DND-41 (cell line): Measurements from ENCODE around the gene SSR4.

ENCODE experiments used
- ATAC-seq: fragments of 200-7000 bp; cut with Tn5 transposase; 3 replicates; pipeline ENCODE4 v1.9.1; 2021; ENCODE audit warnings: low read depth; ENCODE audit not compliant: insufficient read depth
- DNase-seq: peaks from one replicate; pipeline ENCODE4 v3.0.0-alpha.2; 2020
- H2AFZ ChIP-seq: 2 replicates; pipeline ENCODE4 v1.6.0; 2012; ENCODE audit warnings: low read depth, low read length
- H3K27ac ChIP-seq: 2 replicates; pipeline ENCODE4 v1.5.1; 2012; ENCODE audit warnings: low read length, inconsistent platforms
- H3K27me3 ChIP-seq: fragments of 200-600 bp; sonication (generic); 2 replicates; pipeline ENCODE4 v1.6.0; 2012; ENCODE audit warnings: low read length, mild to moderate bottlenecking, inconsistent platforms; ENCODE audit not compliant: insufficient read depth, poor library complexity
- H3K36me3 ChIP-seq: 2 replicates; pipeline ENCODE4 v1.5.1; 2012; ENCODE audit warnings: low read length, inconsistent platforms; ENCODE audit not compliant: insufficient read depth
- H3K4me1 ChIP-seq: 2 replicates; pipeline ENCODE4 v1.5.1; 2012; ENCODE audit warnings: mild to moderate bottlenecking, low read length; ENCODE audit not compliant: insufficient read depth
- H3K4me2 ChIP-seq: 2 replicates; pipeline ENCODE4 v1.6.0; 2012; ENCODE audit warnings: mild to moderate bottlenecking, moderate library complexity, low read length, inconsistent platforms; ENCODE audit not compliant: insufficient read depth
- H3K4me3 ChIP-seq, 2 experiments: fragments of 200-600 bp in 1 of 2; shearing (Covaris generic) in 1 of 2; 2 replicates each; pipeline ENCODE4 v1.5.1; 2012 to 2016; ENCODE audit warnings: inconsistent platforms in 2 of 2, low read length in 2 of 2, mild to moderate bottlenecking in 2 of 2, low read depth in 1 of 2, moderate library complexity in 1 of 2
- H3K79me2 ChIP-seq: 2 replicates; pipeline ENCODE4 v1.6.0; 2012; ENCODE audit warnings: low read length, inconsistent platforms; ENCODE audit not compliant: insufficient read depth
- H3K9ac ChIP-seq: 2 replicates; pipeline ENCODE4 v1.6.0; 2012; ENCODE audit warnings: low read depth, mild to moderate bottlenecking, inconsistent platforms, low read length, moderate library complexity
- H3K9me3 ChIP-seq: 2 replicates; pipeline ENCODE4 v1.5.1; 2012; ENCODE audit warnings: low read length, moderate library complexity, mild to moderate bottlenecking, inconsistent platforms; ENCODE audit not compliant: insufficient read depth, severe bottlenecking
- H4K20me1 ChIP-seq: 2 replicates; pipeline ENCODE4 v1.6.0; 2012; ENCODE audit warnings: low read length; ENCODE audit not compliant: insufficient read depth
- EZH2 ChIP-seq: IDR thresholded peaks from 3 replicates; pipeline ENCODE4 v1.6.1; 2012; ENCODE audit warnings: borderline replicate concordance, low read depth, mild to moderate bottlenecking, moderate library complexity, low read length, inconsistent platforms; ENCODE audit not compliant: severe bottlenecking
- TF ChIP-seq, protein P1 (sequence below): IDR thresholded peaks from 2 replicates; pipeline ENCODE4 v1.5.1; 2012; ENCODE audit warnings: borderline replicate concordance, low read length, moderate library complexity, mild to moderate bottlenecking; ENCODE audit not compliant: poor library complexity, severe bottlenecking; ENCODE audit errors: extremely low read depth

The SSR4 gene

DNA sequence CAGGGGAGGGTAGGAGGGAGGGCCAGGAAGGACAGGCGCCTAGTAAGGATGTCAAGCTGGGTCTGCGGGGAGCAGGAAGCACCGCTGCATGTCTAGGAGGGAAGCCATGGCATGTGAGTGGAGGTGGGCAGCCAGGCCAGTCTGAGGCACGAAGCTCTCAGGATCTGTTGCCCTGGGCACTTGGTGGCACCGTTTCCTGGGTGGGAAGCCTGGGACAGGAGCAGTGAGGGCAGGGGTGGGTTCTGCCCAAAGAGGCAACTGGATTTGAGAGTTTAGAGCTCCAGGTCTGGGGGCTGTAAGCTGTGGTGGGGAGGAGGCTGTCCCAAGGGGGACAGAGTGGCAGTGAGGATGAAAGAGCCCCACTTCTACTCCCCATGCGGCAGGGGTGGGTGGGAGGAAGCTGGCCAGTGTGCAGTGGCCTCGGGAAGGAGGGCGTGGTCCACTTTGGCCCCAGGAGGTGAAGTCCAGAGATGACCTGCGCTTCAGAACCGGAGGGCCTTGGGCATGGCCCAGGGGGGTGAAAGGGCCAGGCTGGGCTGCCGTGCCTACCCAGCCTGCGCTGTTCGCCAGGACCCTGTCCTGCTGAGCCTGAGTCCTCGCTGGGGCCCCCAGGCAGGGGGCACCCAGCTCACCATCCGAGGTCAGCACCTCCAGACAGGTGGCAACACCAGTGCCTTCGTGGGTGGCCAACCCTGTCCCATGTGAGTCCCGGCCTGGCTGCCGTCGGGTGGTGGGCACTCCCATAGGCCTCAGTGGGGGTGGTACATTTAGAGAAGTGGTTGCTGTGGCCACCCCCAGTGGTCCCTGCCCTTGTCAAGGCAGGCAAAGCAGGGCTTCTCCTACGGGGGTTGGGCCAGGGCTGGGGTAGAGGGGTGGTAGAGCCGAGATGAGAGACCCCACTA lies 21.9 kb upstream of the SSR4 start:
- no peaks in the 10 kb centered on the region for H3K36me3 ChIP-seq
- no peaks in the 10 kb centered on the region for H3K4me1 ChIP-seq
- H3K27me3 ChIP-seq, result no peaks in the 10 kb centered on the region
- ATAC-seq, result no peak
- H3K27ac ChIP-seq, result no peak overlapping the region
- no peak overlapping the region for H2AFZ ChIP-seq
- H3K9me3 ChIP-seq, result no peaks in the 10 kb centered on the region
- no peak overlapping the region for H3K4me3 ChIP-seq
- no peak for TF ChIP-seq EZH2
- TF ChIP-seq, protein P1, sequence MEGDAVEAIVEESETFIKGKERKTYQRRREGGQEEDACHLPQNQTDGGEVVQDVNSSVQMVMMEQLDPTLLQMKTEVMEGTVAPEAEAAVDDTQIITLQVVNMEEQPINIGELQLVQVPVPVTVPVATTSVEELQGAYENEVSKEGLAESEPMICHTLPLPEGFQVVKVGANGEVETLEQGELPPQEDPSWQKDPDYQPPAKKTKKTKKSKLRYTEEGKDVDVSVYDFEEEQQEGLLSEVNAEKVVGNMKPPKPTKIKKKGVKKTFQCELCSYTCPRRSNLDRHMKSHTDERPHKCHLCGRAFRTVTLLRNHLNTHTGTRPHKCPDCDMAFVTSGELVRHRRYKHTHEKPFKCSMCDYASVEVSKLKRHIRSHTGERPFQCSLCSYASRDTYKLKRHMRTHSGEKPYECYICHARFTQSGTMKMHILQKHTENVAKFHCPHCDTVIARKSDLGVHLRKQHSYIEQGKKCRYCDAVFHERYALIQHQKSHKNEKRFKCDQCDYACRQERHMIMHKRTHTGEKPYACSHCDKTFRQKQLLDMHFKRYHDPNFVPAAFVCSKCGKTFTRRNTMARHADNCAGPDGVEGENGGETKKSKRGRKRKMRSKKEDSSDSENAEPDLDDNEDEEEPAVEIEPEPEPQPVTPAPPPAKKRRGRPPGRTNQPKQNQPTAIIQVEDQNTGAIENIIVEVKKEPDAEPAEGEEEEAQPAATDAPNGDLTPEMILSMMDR, result no peak
- H3K9ac ChIP-seq, result no peak overlapping the region
- no peaks in the 10 kb centered on the region for H4K20me1 ChIP-seq
- no peaks in the 10 kb centered on the region for H3K79me2 ChIP-seq
- DNase-seq, result no peak
- no peak overlapping the region for H3K4me2 ChIP-seq

DNA sequence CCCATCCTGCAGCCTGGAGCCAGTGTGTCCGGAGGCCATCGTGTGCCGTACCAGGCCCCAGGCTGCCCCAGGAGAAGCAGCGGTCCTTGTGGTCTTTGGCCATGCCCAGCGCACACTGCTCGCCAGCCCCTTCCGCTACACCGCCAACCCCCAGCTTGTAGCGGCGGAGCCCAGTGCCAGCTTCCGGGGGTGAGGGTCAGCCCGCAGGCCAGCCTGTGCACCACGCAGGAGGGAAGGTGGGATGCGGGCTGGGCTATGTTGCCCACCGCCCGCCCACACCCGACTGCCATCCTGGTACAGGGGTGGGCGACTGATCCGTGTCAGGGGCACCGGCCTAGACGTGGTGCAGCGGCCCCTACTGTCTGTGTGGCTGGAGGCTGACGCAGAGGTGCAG lies 21.3 kb upstream of the SSR4 start:
- no peak overlapping the region for H3K4me2 ChIP-seq
- ATAC-seq (no peak), DNase-seq (no peak)
- no peaks in the 10 kb centered on the region for H3K79me2 ChIP-seq
- no peak overlapping the region for H3K4me3 ChIP-seq
- no peak for TF ChIP-seq EZH2
- TF ChIP-seq, protein P1, result no peak
- no peaks in the 10 kb centered on the region for H3K4me1 ChIP-seq
- no peaks in the 10 kb centered on the region for H3K9me3 ChIP-seq
- no peaks in the 10 kb centered on the region for H3K36me3 ChIP-seq
- no peaks in the 10 kb centered on the region for H3K27me3 ChIP-seq
- H4K20me1 ChIP-seq, result no peaks in the 10 kb centered on the region
- no peak overlapping the region for H2AFZ ChIP-seq
- no peak overlapping the region for H3K27ac ChIP-seq
- no peak overlapping the region for H3K9ac ChIP-seq

DNA sequence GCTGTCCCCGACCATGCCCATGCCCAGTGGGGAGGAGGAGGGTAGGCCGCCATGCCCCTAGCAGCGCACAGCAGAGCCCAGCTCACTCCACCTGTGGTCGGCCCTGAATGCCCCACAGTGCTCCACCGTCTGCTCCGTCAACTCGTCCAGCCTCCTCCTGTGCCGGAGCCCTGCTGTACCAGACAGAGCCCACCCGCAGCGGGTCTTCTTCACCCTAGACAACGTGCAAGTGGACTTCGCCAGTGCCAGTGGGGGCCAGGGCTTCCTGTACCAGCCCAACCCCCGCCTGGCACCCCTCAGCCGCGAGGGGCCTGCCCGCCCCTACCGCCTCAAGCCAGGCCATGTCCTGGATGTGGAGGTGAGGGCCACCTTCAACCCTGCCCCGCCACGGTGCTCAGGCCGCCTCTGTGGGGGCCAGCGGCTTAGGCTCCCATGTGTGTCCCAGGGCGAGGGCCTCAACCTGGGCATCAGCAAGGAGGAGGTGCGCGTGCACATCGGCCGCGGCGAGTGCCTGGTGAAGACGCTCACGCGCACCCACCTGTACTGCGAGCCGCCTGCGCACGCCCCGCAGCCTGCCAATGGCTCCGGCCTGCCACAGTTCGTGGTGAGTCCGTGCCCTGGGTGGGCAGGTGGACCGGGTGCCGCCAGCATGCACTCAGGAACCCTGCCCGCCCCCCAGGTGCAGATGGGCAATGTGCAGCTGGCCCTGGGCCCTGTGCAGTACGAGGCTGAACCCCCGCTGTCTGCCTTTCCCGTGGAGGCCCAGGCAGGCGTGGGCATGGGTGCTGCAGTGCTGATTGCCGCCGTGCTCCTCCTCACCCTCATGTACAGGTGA lies 20.5 kb upstream of the SSR4 start:
- Histone ChIP-seq H3K27me3 (no peaks in the 10 kb centered on the region), H2AFZ (no peak overlapping the region), H3K4me1 (no peaks in the 10 kb centered on the region), H4K20me1 (no peaks in the 10 kb centered on the region), H3K9ac (no peak overlapping the region), H3K9me3 (no peaks in the 10 kb centered on the region), H3K27ac (no peak overlapping the region), H3K4me2 (no peak overlapping the region), H3K36me3 (no peaks in the 10 kb centered on the region), H3K4me3 (no peak overlapping the region), H3K79me2 (no peaks in the 10 kb centered on the region)
- DNase-seq (no peak), ATAC-seq (no peak)
- TF ChIP-seq, protein P1, result no peak
- TF ChIP-seq EZH2, result no peak
